ENCODE measurements around the gene TMEM81.

- TF ChIP-seq ZNF274 (IDR thresholded peaks at IDR 0.05; ENCODE audit: low read depth, low read length) (no peak), YY1 (IDR thresholded peaks at IDR 0.05; ENCODE audit: insufficient read depth, insufficient read length) (no peak)
Observed at GRCh38 chr1:205075642-205076155, 8.6 kb downstream of the TMEM81 start.
